UCSD-AML1 (cell line): ENCODE measurements around the gene CPSF3.
"Not testable (repeated sequence)": the region's sequence is repeated elsewhere in the genome, so short reads cannot be mapped to it uniquely, and the experiment has no call there.

Source experiments
- DNase-seq: peaks from one replicate; lab custom pipeline; 2025; ENCODE audit not compliant: unreplicated experiment; lab: John Stamatoyannopoulos, UW

Gene CPSF3

GRCh38 chr2:9498210-9498609, 74.8 kb downstream of the CPSF3 start:
- DNase-seq = no peak

DNA sequence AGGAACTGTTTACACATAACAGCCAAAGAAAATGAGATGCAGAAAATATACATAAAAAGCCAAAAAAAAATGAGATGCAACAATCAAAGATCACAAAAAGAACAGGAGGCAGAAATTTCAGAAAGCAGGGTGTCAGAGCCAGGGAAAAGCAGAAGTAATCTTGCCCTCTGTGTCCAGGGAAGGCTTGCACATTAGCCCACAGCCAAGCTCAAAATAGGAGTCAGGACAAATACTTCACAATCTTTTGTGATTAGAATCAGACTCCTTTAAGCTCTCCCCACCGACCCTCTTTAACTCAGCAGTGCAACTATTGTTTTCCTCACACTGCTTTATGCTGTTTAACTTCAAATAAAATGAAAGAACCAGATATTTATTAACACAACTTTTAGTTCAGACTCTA, 85.5 kb downstream of the CPSF3 start:
- DNase-seq = no peak

GRCh38 chr2:9513946-9514345, 90.5 kb downstream of the CPSF3 start:
- not testable (repeated sequence) for DNase-seq

DNA sequence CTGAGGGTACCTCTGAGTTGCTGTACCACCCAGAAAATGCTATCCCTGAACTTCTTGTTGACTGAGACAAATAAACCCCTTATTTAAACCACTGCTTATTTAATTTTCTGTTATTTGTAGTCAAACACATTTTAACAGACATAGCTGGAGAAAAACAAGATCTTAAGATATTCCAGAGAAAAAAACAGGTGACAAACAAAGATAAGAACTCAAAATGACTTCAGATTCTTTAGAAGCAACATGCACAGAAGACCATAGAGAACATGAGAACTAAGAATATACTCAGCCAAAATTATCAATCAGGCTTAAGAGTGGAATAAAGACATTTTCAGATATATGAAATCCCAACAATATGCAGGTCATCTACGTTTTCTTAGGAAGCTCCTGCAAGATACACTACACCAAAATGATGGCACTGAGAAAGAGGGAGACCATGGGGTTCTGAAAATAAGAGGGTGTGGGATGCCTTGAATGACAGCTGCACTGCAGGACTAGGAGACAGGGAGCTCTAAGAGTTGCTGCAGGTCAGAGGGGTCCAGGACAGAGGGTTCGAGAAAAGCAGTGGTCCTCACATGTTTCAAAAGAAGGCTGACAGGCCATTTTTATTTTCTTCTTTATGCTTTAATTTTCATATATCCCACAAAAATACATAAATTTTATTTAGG, 93.8 kb downstream of the CPSF3 start:
- no peak for DNase-seq

GRCh38 chr2:9518163-9518562, 94.7 kb downstream of the CPSF3 start:
- DNase-seq = no peak

- DNase-seq = no peak
These were observed 95.3 kb downstream of the CPSF3 start for GRCh38 chr2:9518780-9519179.

DNA sequence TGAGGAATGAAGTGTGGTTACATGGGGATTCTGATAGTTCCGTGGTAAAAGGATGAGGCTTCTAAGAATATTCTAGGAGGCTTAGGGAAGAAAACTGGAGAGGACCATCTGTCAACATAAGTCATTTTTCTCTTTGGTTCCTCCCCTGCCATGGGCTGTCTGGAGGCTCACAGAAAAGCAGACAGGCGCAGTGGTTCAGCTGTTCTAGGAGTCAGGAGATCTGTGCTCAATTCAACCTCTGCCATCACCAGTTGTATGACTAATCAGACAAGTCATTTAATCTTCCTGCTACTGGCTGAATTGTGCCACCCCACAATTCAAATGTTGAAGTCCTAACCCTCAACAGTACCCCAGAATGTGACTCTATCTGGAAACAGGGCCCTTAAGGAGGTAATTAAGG, 95.8 kb downstream of the CPSF3 start:
- DNase-seq = no peak
